OCI-LY1 (cell line): ENCODE results near the gene ARMC6.
A peak's percentile ranks its signal among the peaks of the same experiment; 100 is the strongest.

ENCODE experiments used
- H2AFZ ChIP-seq: fragments of 200-600 bp; sonication (generic), shearing (Covaris generic); 2 replicates; pipeline ENCODE4 v1.6.0; 2014; ENCODE audit warnings: antibody characterized with exemption, mild to moderate bottlenecking, low read length
- H3F3A ChIP-seq: fragments of 200-600 bp; sonication (generic), shearing (Covaris generic); 2 replicates; pipeline ENCODE4 v1.6.0; 2014; ENCODE audit warnings: mild to moderate bottlenecking, antibody characterized with exemption, low read length, moderate library complexity; ENCODE audit not compliant: insufficient read depth
- H3K27ac ChIP-seq: fragments of 200-600 bp; sonication (generic); 2 replicates; pipeline ENCODE4 v1.5.1; 2014; ENCODE audit warnings: low read length, mixed run types, mild to moderate bottlenecking, low read depth; ENCODE audit not compliant: poor library complexity, severe bottlenecking
- H3K27me3 ChIP-seq: fragments of 200-600 bp; sonication (generic); 2 replicates; pipeline ENCODE4 v1.6.0; 2014; ENCODE audit warnings: antibody characterized with exemption, mild to moderate bottlenecking, low read length, moderate library complexity; ENCODE audit not compliant: insufficient read depth
- H3K36me3 ChIP-seq: fragments of 200-600 bp; sonication (generic); 2 replicates; pipeline ENCODE4 v1.6.1; 2014; ENCODE audit warnings: mild to moderate bottlenecking, antibody characterized with exemption, low read length, moderate library complexity, mixed read lengths; ENCODE audit not compliant: insufficient read depth
- H3K4me1 ChIP-seq: fragments of 200-600 bp; sonication (generic); 2 replicates; pipeline ENCODE4 v1.5.1; 2014; ENCODE audit warnings: mild to moderate bottlenecking, low read length, moderate library complexity; ENCODE audit not compliant: insufficient read depth, severe bottlenecking
- H3K4me2 ChIP-seq: fragments of 200-600 bp; sonication (generic), shearing (Covaris generic); 2 replicates; pipeline ENCODE4 v1.6.1; 2014; ENCODE audit warnings: low read length
- H3K4me3 ChIP-seq: fragments of 200-600 bp; sonication (generic); 2 replicates; pipeline ENCODE4 v1.5.1; 2014; ENCODE audit warnings: low read length, low read depth, mild to moderate bottlenecking, mixed read lengths; ENCODE audit not compliant: poor library complexity, severe bottlenecking
- H3K79me2 ChIP-seq: fragments of 200-600 bp; shearing (Covaris generic); 2 replicates; pipeline ENCODE4 v1.6.1; 2016; ENCODE audit warnings: mixed run types, low read length, mixed read lengths; ENCODE audit not compliant: insufficient read depth
- H3K9ac ChIP-seq: fragments of 200-600 bp; sonication (generic), shearing (Covaris generic); 2 replicates; pipeline ENCODE4 v1.6.1; 2014; ENCODE audit warnings: mild to moderate bottlenecking, low read length, mixed read lengths
- H3K9me2 ChIP-seq: fragments of 200-600 bp; sonication (generic), shearing (Covaris generic); 2 replicates; pipeline ENCODE4 v1.6.1; 2014; ENCODE audit warnings: low read depth, mild to moderate bottlenecking, low read length, mixed read lengths
- H3K9me3 ChIP-seq: fragments of 200-600 bp; shearing (Covaris generic); 2 replicates; pipeline ENCODE4 v1.6.1; 2014; ENCODE audit warnings: low read length, mixed read lengths
- H4K20me1 ChIP-seq: fragments of 200-600 bp; sonication (generic), shearing (Covaris generic); 2 replicates; pipeline ENCODE4 v1.6.0; 2016; ENCODE audit warnings: mild to moderate bottlenecking, low read length; ENCODE audit not compliant: insufficient read depth
- CTCF ChIP-seq: fragments of 200-600 bp; sonication (generic), shearing (Covaris generic); IDR thresholded peaks from 2 replicates; pipeline ENCODE4 v1.5.1; 2017; ENCODE audit warnings: mild to moderate bottlenecking, antibody characterized with exemption, low read length, moderate library complexity, mixed read lengths
- EZH2 ChIP-seq: fragments of 200-600 bp; sonication (generic), shearing (Covaris generic); IDR thresholded peaks from 2 replicates; pipeline ENCODE4 v1.8.0; 2017; ENCODE audit warnings: borderline replicate concordance, mixed run types, mild to moderate bottlenecking, antibody characterized with exemption, low read length, moderate library complexity, mixed read lengths

Gene ARMC6

GRCh38 chr19:19032420-19033175, 805 bp upstream of the ARMC6 start:
- Histone ChIP-seq H3K36me3 (peaks cover 59% of the 10 kb centered on the region), H3K9me2 (no peaks in the 10 kb centered on the region), H3K79me2 (peaks cover 34% of the 10 kb centered on the region), H2AFZ (no peak overlapping the region), H3K9ac (peak overlapping the region; percentile 99), H3K4me1 (peaks cover 22% of the 10 kb centered on the region), H3K4me3 (peak overlapping the region; percentile 96), H3F3A (no peaks in the 10 kb centered on the region), H3K27me3 (no peaks in the 10 kb centered on the region), H3K4me2 (peak overlapping the region; percentile 75), H3K9me3 (no peaks in the 10 kb centered on the region), H3K27ac (peak overlapping the region; percentile 90), H4K20me1 (no peaks in the 10 kb centered on the region)
- no peak for TF ChIP-seq CTCF
- TF ChIP-seq EZH2: no peak

- Histone ChIP-seq H2AFZ (no peak overlapping the region), H3F3A (no peaks in the 10 kb centered on the region), H3K4me2 (peak overlapping the region; percentile 75), H3K4me3 (peak overlapping the region; percentile 96), H3K9me3 (0 out of 2 replicates have a peak, but pooled peaks cover 3% of the 10 kb centered on the region), H3K9me2 (no peaks in the 10 kb centered on the region), H3K79me2 (peaks cover 39% of the 10 kb centered on the region), H3K4me1 (peaks cover 22% of the 10 kb centered on the region), H3K36me3 (peaks cover 59% of the 10 kb centered on the region), H3K9ac (peak overlapping the region; percentile 99), H3K27me3 (no peaks in the 10 kb centered on the region), H4K20me1 (no peaks in the 10 kb centered on the region), H3K27ac (peak overlapping the region; percentile 90)
- TF ChIP-seq CTCF (no peak), EZH2 (no peak)
Observed at GRCh38 chr19:19033176-19033425, 302 bp upstream of the ARMC6 start.

GRCh38 chr19:19034204-19034624, 811 bp downstream of the ARMC6 start:
- Histone ChIP-seq H3K79me2 (peaks cover 47% of the 10 kb centered on the region), H2AFZ (no peak overlapping the region), H3K9ac (peak overlapping the region; percentile 68), H3F3A (no peaks in the 10 kb centered on the region), H3K4me1 (peaks cover 31% of the 10 kb centered on the region), H3K27me3 (no peaks in the 10 kb centered on the region), H3K9me3 (0 out of 2 replicates have a peak, but pooled peaks cover 3% of the 10 kb centered on the region), H3K4me3 (peak overlapping the region; percentile 96), H3K27ac (peak overlapping the region; percentile 86), H4K20me1 (no peaks in the 10 kb centered on the region), H3K36me3 (peaks cover 61% of the 10 kb centered on the region), H3K9me2 (no peaks in the 10 kb centered on the region), H3K4me2 (peak overlapping the region; percentile 77)
- TF ChIP-seq CTCF (no peak), EZH2 (no peak)
